GM12878 (cell line): ENCODE results near the gene MAN1A1. TPM values are rescaled to one million over a fixed set of nuclear protein-coding genes. Genes with fewer than 3 reads are reported as not detected.

Source experiments
- BACH1 ChIP-seq: fragments of 450-650 bp; IDR thresholded peaks from 2 replicates; pipeline ENCODE4 v1.6.1; 2017; ENCODE audit warnings: mild to moderate bottlenecking, borderline replicate concordance
- CEBPZ ChIP-seq: fragments of 150-350 bp; IDR thresholded peaks from 2 replicates; pipeline ENCODE4 v1.6.1; 2016; ENCODE audit warnings: low read depth, low read length
- IRF3 ChIP-seq: fragments of 450-650 bp; IDR thresholded peaks from 2 replicates; pipeline ENCODE4 v1.6.1; 2014; ENCODE audit warnings: mild to moderate bottlenecking
- SUPT20H ChIP-seq: IDR thresholded peaks from 2 replicates; pipeline ENCODE4 v1.6.1; 2011; ENCODE audit warnings: low read depth, mild to moderate bottlenecking, low read length, moderate library complexity, borderline replicate concordance; ENCODE audit not compliant: control insufficient read depth
- polyA plus RNA-seq, 11 experiments: library from polyadenylated mRNA; depleted of rRNA in 4 of 11; unstranded in 6 of 11; stranded (reverse) in 5 of 11; fragments of >200 nt; fragmentation: Nextera tagmentation in 4 of 11; fragmentation: Illumina TruSeq in 1 of 11; extraction: Ambion mirVana in 4 of 11; extraction: Trizol in 1 of 11; gene quantifications; 1 replicate in 1 of 11; 2 replicates in 10 of 11; pipeline versions ENCODE4 v1.2.1 to v1.2.3, GENCODE V29; 2011 to 2016; ENCODE audit warnings: inconsistent platforms in 2 of 11, missing spikeins in 2 of 11, low read depth in 1 of 11
- total RNA-seq, 4 experiments: library from RNA; depleted of rRNA in 3 of 4; stranded (reverse); fragments of >200 nt in 3 of 4; fragmentation: Illumina TruSeq in 1 of 4; extraction: Trizol in 1 of 4; gene quantifications; 2 replicates each; pipeline versions ENCODE4 v1.2.1 to v1.2.3, GENCODE V29; 2013 to 2021
- TF ChIP-seq, protein P1 (sequence below): fragments of 450-650 bp; IDR thresholded peaks from 2 replicates; pipeline ENCODE4 v1.6.1; 2017; ENCODE audit warnings: mild to moderate bottlenecking, moderate library complexity
- TF ChIP-seq, protein P2 (sequence below): fragments of 450-650 bp; IDR thresholded peaks from 2 replicates; pipeline ENCODE4 v1.6.1; 2016; ENCODE audit warnings: mild to moderate bottlenecking
- TF ChIP-seq, protein P3 (sequence below): fragments of 450-650 bp; IDR thresholded peaks from 2 replicates; pipeline ENCODE4 v1.6.1; 2017; ENCODE audit warnings: mild to moderate bottlenecking, low read depth, inconsistent platforms; ENCODE audit not compliant: poor library complexity, severe bottlenecking

MAN1A1 gene
- total and polyA plus RNA-seq, 10 of the 15 experiments (the other 5 are each of a cell fraction or from before 2014, with no cell fraction given) = 5.4 to 28.1 (median 19.5) TPM

GRCh38 chr6:119308991-119309657 is 40.4 kb downstream of the MAN1A1 start (continued):
- TF ChIP-seq, protein P1, sequence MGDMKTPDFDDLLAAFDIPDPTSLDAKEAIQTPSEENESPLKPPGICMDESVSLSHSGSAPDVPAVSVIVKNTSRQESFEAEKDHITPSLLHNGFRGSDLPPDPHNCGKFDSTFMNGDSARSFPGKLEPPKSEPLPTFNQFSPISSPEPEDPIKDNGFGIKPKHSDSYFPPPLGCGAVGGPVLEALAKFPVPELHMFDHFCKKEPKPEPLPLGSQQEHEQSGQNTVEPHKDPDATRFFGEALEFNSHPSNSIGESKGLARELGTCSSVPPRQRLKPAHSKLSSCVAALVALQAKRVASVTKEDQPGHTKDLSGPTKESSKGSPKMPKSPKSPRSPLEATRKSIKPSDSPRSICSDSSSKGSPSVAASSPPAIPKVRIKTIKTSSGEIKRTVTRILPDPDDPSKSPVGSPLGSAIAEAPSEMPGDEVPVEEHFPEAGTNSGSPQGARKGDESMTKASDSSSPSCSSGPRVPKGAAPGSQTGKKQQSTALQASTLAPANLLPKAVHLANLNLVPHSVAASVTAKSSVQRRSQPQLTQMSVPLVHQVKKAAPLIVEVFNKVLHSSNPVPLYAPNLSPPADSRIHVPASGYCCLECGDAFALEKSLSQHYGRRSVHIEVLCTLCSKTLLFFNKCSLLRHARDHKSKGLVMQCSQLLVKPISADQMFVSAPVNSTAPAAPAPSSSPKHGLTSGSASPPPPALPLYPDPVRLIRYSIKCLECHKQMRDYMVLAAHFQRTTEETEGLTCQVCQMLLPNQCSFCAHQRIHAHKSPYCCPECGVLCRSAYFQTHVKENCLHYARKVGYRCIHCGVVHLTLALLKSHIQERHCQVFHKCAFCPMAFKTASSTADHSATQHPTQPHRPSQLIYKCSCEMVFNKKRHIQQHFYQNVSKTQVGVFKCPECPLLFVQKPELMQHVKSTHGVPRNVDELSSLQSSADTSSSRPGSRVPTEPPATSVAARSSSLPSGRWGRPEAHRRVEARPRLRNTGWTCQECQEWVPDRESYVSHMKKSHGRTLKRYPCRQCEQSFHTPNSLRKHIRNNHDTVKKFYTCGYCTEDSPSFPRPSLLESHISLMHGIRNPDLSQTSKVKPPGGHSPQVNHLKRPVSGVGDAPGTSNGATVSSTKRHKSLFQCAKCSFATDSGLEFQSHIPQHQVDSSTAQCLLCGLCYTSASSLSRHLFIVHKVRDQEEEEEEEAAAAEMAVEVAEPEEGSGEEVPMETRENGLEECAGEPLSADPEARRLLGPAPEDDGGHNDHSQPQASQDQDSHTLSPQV = no peak
- TF ChIP-seq BACH1 (peak; percentile 53; the same call in 1 of the 2 replicates), SUPT20H (no peak), IRF3 (no peak), CEBPZ (no peak)
- TF ChIP-seq, protein P2, sequence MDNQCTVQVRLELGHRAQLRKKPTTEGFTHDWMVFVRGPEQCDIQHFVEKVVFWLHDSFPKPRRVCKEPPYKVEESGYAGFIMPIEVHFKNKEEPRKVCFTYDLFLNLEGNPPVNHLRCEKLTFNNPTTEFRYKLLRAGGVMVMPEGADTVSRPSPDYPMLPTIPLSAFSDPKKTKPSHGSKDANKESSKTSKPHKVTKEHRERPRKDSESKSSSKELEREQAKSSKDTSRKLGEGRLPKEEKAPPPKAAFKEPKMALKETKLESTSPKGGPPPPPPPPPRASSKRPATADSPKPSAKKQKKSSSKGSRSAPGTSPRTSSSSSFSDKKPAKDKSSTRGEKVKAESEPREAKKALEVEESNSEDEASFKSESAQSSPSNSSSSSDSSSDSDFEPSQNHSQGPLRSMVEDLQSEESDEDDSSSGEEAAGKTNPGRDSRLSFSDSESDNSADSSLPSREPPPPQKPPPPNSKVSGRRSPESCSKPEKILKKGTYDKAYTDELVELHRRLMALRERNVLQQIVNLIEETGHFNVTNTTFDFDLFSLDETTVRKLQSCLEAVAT = no peak
- TF ChIP-seq, protein P3, sequence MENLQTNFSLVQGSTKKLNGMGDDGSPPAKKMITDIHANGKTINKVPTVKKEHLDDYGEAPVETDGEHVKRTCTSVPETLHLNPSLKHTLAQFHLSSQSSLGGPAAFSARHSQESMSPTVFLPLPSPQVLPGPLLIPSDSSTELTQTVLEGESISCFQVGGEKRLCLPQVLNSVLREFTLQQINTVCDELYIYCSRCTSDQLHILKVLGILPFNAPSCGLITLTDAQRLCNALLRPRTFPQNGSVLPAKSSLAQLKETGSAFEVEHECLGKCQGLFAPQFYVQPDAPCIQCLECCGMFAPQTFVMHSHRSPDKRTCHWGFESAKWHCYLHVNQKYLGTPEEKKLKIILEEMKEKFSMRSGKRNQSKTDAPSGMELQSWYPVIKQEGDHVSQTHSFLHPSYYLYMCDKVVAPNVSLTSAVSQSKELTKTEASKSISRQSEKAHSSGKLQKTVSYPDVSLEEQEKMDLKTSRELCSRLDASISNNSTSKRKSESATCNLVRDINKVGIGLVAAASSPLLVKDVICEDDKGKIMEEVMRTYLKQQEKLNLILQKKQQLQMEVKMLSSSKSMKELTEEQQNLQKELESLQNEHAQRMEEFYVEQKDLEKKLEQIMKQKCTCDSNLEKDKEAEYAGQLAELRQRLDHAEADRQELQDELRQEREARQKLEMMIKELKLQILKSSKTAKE = no peak
